HG03095 (cell line): ENCODE results near the gene LRP1B.
"Not testable (repeated sequence)": the region's sequence is repeated elsewhere in the genome, so short reads cannot be mapped to it uniquely, and the experiment has no call there.

Source experiments
- ATAC-seq: cut with Tn5 transposase; IDR thresholded peaks from one replicate; pipeline ENCODE4 v1.9.1; 2021; ENCODE audit warnings: moderate library complexity; ENCODE audit not compliant: unreplicated experiment

LRP1B gene

GRCh38 chr2:142104134-142104758 lies 26.6 kb downstream of the LRP1B start:
- ATAC-seq: no peak

GRCh38 chr2:142100970-142101369 lies 29.8 kb downstream of the LRP1B start:
- no peak for ATAC-seq

- ATAC-seq: no peak
Observed at GRCh38 chr2:142100139-142100873, 30.5 kb downstream of the LRP1B start.

GRCh38 chr2:142097711-142098110 lies 33.1 kb downstream of the LRP1B start:
- ATAC-seq: no peak

- no peak for ATAC-seq
Observed at GRCh38 chr2:142095647-142096046, 35.2 kb downstream of the LRP1B start.

- ATAC-seq: no peak
Observed at GRCh38 chr2:142094233-142094632, 36.6 kb downstream of the LRP1B start.

- no peak for ATAC-seq
Observed at GRCh38 chr2:142088058-142088568, 42.7 kb downstream of the LRP1B start.

- not testable (repeated sequence) for ATAC-seq
Observed at GRCh38 chr2:142087585-142087984, 43.2 kb downstream of the LRP1B start.

GRCh38 chr2:142082368-142082767 lies 48.4 kb downstream of the LRP1B start:
- ATAC-seq: no peak

GRCh38 chr2:142076317-142076716 lies 54.5 kb downstream of the LRP1B start:
- no peak for ATAC-seq

- ATAC-seq: no peak
Observed at GRCh38 chr2:142075826-142076225, 55.0 kb downstream of the LRP1B start.

GRCh38 chr2:142069251-142069888 lies 61.4 kb downstream of the LRP1B start:
- no peak for ATAC-seq

- ATAC-seq: no peak
Observed at GRCh38 chr2:142065700-142066099, 65.1 kb downstream of the LRP1B start.

- ATAC-seq: no peak
Observed at GRCh38 chr2:142065156-142065555, 65.7 kb downstream of the LRP1B start.

GRCh38 chr2:142061733-142062132 lies 69.1 kb downstream of the LRP1B start:
- no peak for ATAC-seq

GRCh38 chr2:142058149-142058548 lies 72.7 kb downstream of the LRP1B start:
- ATAC-seq: no peak

- no peak for ATAC-seq
Observed at GRCh38 chr2:142056784-142057183, 74.0 kb downstream of the LRP1B start.

- no peak for ATAC-seq
Observed at GRCh38 chr2:142052220-142052863, 78.5 kb downstream of the LRP1B start.

GRCh38 chr2:142048581-142048980 lies 82.2 kb downstream of the LRP1B start:
- ATAC-seq: no peak

- ATAC-seq: no peak
Observed at GRCh38 chr2:142045641-142046040, 85.2 kb downstream of the LRP1B start.

- ATAC-seq: no peak
Observed at GRCh38 chr2:142044197-142044596, 86.6 kb downstream of the LRP1B start.
